Body of pancreas (tissue), 4 donors: Measurements from ENCODE around the gene SAMHD1. TPM values are rescaled to one million over a fixed set of nuclear protein-coding genes. Genes with fewer than 3 reads are reported as not detected.
A peak's percentile ranks its signal among the peaks of the same experiment; 100 is the strongest.
"Not testable (repeated sequence)": the region's sequence is repeated elsewhere in the genome, so short reads cannot be mapped to it uniquely, and the experiment has no call there.

Source experiments
- ATAC-seq: fragments of 150-250 bp; one replicate; pipeline ENCODE4 v1.9.1; 2016
- DNase-seq, 4 donors: peaks; one replicate each; pipeline ENCODE4 v3.0.0-alpha.2; 2019
- H3K27ac ChIP-seq, 4 donors: fragments of 200-600 bp; sonication (generic); 1 replicate in 3 of 4; 2 replicates in 1 of 4; pipeline versions ENCODE4 v1.5.1 to v1.6.1; 2016 to 2019; ENCODE audit warnings: mild to moderate bottlenecking in 1 of 4, mixed read lengths in 1 of 4, moderate library complexity in 1 of 4
- H3K27me3 ChIP-seq, 2 donors: fragments of 200-600 bp; sonication (generic); one replicate each; pipeline ENCODE4 v1.6.0; 2016; ENCODE audit warnings: mild to moderate bottlenecking in 1 of 2
- H3K36me3 ChIP-seq, 2 donors: fragments of 200-600 bp; sonication (generic); replicated peaks in 1 of 2; 2 replicates each; pipeline ENCODE4 v1.5.1; 2016; ENCODE audit warnings: low read depth in 2 of 2; ENCODE audit not compliant: insufficient read depth in 1 of 2
- H3K4me1 ChIP-seq: fragments of 200-600 bp; sonication (generic); one replicate; pipeline ENCODE4 v1.6.0; 2016
- H3K4me3 ChIP-seq, 2 donors: fragments of 200-600 bp; sonication (generic); 1 replicate in 1 of 2; 2 replicates in 1 of 2; pipeline ENCODE4 v1.5.1; 2016 to 2019
- H3K9me3 ChIP-seq, 3 donors: fragments of 200-600 bp; sonication (generic); 1 replicate in 2 of 3; 2 replicates in 1 of 3; pipeline ENCODE4 v1.5.1; 2016
- POLR2A ChIP-seq, 3 donors: fragments of 450-650 bp; IDR thresholded peaks; one replicate each; pipeline ENCODE4 v1.6.1; 2016; ENCODE audit warnings: antibody characterized with exemption in 3 of 3, mild to moderate bottlenecking in 2 of 3
- WGBS, 2 donors: methylation state at CpG; one replicate each; pipeline ENCODE4 v1.1.5; 2017; 5-methylcytosine and 5-hydroxymethylcytosine counted together
- intact Hi-C: fragments of 100-400 bp; cut with DNase I; formaldehyde crosslinking; loops from one replicate; pipeline ENCODE4 v1.15.1; 2023
- total RNA-seq, 2 donors: library from RNA; depleted of rRNA; stranded (reverse); fragments of >200 nt; gene quantifications; one replicate each; pipeline ENCODE4 v1.1.0, GENCODE V29; 2016
- TF ChIP-seq, protein P1 (sequence below), 7 experiments: fragments of 450-650 bp in 4 of 7; fragments of 200-600 bp in 3 of 7; sonication (generic) in 3 of 7; IDR thresholded peaks; one replicate each; pipeline ENCODE4 v1.5.1; 2016 to 2019; ENCODE audit warnings: antibody characterized with exemption in 7 of 7

Gene SAMHD1
- total RNA-seq, 2 donors from 2014 or later = 87.7 to 116 TPM

DNA sequence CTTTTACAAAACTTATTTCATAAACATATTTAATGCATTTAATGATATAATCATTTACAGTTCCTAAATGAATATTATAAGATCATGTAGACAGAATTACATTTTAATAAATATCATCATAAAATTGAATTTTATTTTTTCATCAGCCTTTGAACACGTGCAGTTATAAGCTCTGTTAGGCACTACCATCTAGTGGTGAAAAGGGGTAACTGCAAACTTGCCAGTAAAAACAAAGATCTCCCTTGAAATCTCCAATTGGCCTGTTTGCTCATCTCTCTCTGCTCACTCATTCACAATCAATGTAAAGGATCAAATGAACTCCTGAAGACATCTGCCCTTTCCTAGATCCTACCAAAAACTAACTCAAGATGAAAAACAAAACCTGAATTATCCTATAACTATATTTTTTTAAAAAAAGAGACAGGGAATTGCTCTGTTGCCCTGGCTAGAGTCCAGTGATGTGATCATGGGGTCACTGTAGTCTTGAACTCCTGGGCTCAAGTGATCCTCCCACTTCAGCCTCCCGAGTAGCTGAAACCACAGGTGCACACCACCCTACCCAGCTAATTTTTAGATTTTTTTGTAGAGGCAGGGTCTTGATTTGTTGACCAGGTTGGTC, 31.7 kb downstream of the SAMHD1 start:
- no peak for TF ChIP-seq POLR2A (IDR thresholded peaks at IDR 0.05)
- TF ChIP-seq, protein P1, sequence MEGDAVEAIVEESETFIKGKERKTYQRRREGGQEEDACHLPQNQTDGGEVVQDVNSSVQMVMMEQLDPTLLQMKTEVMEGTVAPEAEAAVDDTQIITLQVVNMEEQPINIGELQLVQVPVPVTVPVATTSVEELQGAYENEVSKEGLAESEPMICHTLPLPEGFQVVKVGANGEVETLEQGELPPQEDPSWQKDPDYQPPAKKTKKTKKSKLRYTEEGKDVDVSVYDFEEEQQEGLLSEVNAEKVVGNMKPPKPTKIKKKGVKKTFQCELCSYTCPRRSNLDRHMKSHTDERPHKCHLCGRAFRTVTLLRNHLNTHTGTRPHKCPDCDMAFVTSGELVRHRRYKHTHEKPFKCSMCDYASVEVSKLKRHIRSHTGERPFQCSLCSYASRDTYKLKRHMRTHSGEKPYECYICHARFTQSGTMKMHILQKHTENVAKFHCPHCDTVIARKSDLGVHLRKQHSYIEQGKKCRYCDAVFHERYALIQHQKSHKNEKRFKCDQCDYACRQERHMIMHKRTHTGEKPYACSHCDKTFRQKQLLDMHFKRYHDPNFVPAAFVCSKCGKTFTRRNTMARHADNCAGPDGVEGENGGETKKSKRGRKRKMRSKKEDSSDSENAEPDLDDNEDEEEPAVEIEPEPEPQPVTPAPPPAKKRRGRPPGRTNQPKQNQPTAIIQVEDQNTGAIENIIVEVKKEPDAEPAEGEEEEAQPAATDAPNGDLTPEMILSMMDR (IDR thresholded peaks at IDR 0.05) = peak; percentile 62 to 93 (median 74)
- ATAC-seq = peak; percentile 50
- no peaks in the 10 kb centered on the region for H3K4me1 ChIP-seq
- H3K27ac ChIP-seq = no peak overlapping the region
- WGBS, 2 donors = 5 to 16% methylated on average over 2 of the region's 2 CpGs
- intact Hi-C loops = no loop called here
- H3K36me3 ChIP-seq = peaks cover 6 to 24% of the 10 kb centered on the region in 2 donors
- no peak overlapping the region for H3K4me3 ChIP-seq
- H3K9me3 ChIP-seq = no peaks in the 10 kb centered on the region
- no peaks in the 10 kb centered on the region for H3K27me3 ChIP-seq
- DNase-seq = peak in 1 of 4 donors; percentile 42

DNA sequence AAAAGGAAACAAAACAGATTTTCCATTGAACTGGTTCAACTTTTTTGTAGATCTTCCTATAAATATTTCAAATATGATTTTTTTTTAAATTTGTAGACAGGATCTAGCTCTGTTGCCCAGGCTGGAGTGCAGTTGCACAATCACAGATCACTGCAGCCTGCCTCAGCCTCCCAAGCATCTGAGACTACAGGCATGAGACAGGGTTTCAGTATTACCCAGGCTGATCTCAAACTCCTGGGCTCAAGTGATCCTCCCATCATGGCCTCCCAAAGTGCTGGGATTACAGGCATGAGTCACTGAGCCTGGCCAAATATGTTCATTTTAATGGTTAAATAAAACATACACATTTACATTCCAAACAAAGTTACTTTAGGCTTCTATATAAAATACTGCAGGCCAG, 33.6 kb downstream of the SAMHD1 start:
- ATAC-seq = no peak
- H3K27me3 ChIP-seq = no peaks in the 10 kb centered on the region
- no peaks in the 10 kb centered on the region for H3K4me1 ChIP-seq
- no peak overlapping the region for H3K4me3 ChIP-seq
- TF ChIP-seq POLR2A (IDR thresholded peaks at IDR 0.05) = no peak
- TF ChIP-seq, protein P1 (IDR thresholded peaks at IDR 0.05) = no peak
- no peaks in the 10 kb centered on the region for H3K9me3 ChIP-seq
- intact Hi-C loops = no loop called here
- peaks cover 17 to 31% of the 10 kb centered on the region in 2 donors for H3K36me3 ChIP-seq
- H3K27ac ChIP-seq = no peak overlapping the region
- no peak for DNase-seq

DNA sequence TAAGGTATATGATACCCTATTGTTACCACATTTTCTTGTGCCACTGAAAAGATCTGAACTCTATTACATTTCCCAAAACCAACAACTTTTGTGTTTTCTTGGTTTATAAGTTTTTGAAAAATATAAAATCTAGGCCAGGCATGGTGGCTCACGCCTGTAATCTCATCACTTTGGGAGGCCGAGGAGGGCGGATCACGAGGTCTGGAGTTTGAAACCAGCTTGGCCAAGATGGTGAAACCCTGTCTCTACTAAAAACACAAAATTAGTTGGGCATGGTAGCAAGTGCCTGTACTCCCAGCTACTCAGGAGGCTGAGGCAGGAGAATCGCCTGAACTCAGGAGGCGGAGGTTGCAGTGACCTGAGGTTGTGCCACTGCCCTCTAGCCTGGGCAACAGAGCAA, 34.3 kb downstream of the SAMHD1 start:
- TF ChIP-seq, protein P1 (IDR thresholded peaks at IDR 0.05) = no peak
- TF ChIP-seq POLR2A (IDR thresholded peaks at IDR 0.05) = no peak
- 97% methylated on average over 6 of the region's 6 CpGs for WGBS, 2 donors
- Histone ChIP-seq H3K4me3 (no peak overlapping the region), H3K4me1 (no peaks in the 10 kb centered on the region), H3K36me3 (peaks cover 18 to 33% of the 10 kb centered on the region in 2 donors), H3K27ac (no peak overlapping the region), H3K27me3 (no peaks in the 10 kb centered on the region), H3K9me3 (no peaks in the 10 kb centered on the region)
- no peak for ATAC-seq
- intact Hi-C loops = no loop called here
- DNase-seq = no peak

DNA sequence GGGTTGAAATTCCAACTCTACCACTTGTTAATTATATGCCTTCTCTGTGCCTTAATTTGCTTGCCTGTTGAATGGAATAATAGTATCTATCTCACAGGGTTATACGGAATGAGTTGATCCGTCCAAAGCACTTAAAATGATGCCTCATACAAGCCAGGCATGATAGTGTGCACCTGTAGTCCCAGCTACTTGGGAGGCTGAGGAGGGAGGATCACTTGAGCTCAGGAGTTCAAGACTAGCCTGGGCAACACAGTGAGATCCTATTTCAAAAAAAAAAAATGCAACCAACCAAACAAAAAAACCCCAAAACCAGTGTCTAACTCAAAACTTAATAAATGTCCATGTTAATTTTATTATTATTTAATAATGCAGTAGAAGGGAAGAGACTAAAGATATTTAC, 35.3 kb downstream of the SAMHD1 start:
- no peaks in the 10 kb centered on the region for H3K9me3 ChIP-seq
- ATAC-seq = no peak
- H3K27ac ChIP-seq = no peak overlapping the region
- H3K4me3 ChIP-seq = no peak overlapping the region
- TF ChIP-seq, protein P1 (IDR thresholded peaks at IDR 0.05) = no peak
- TF ChIP-seq POLR2A (IDR thresholded peaks at IDR 0.05) = no peak
- H3K27me3 ChIP-seq = no peaks in the 10 kb centered on the region
- WGBS, 2 donors = 92 to 96% methylated on average over 2 of the region's 2 CpGs
- H3K36me3 ChIP-seq = peaks cover 24 to 41% of the 10 kb centered on the region in 2 donors
- intact Hi-C loops = no loop called here
- DNase-seq = no peak
- H3K4me1 ChIP-seq = no peaks in the 10 kb centered on the region

DNA sequence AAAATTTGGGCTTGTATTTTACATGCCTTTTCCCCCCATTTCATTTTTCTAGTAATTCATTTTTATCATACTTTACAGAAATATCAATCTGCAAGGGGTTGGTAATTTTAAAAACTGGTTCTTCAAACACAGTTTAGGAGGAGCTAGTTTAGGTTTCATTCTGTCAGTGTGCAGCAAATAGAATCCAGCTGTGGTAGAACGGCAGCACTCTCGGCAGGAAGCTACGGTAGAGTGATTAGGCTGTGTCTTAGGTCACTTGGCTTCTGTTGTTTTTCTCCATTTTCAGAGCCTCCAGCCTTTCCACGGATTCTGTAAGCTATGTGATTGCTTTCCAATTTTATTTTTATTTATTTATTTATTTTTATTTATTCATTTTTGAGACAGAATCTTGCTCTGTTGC, 42.9 kb downstream of the SAMHD1 start:
- H3K4me3 ChIP-seq = no peak overlapping the region
- WGBS, 2 donors = 81 to 91% methylated on average over 4 of the region's 4 CpGs
- DNase-seq (no peak), ATAC-seq (no peak)
- TF ChIP-seq, protein P1 (IDR thresholded peaks at IDR 0.05) = no peak
- no peak for TF ChIP-seq POLR2A (IDR thresholded peaks at IDR 0.05)
- no peaks in the 10 kb centered on the region for H3K4me1 ChIP-seq
- intact Hi-C loops = no loop called here
- no peaks in the 10 kb centered on the region for H3K27me3 ChIP-seq
- peaks cover 15 to 39% of the 10 kb centered on the region in 2 donors for H3K36me3 ChIP-seq
- H3K9me3 ChIP-seq = no peaks in the 10 kb centered on the region
- no peak overlapping the region for H3K27ac ChIP-seq

DNA sequence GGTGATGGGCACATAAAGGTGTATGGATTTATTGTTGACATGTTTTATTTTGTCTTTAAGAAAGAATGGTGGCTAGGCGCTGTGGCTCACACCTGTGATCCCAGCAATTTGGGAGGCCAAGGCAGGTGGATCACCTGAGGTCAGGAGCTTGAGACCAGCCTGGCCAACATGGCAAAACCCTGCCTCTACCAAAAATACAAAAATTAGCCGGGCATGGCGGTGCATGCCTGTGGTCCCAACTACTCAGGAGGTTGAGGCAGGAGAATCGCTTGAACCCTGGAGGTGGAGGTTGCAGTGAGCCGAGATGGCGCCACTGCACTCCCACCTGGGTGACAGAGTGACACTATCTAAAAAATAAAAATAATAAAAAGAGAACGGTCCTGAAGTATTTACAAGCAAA, 45.4 kb downstream of the SAMHD1 start:
- H3K36me3 ChIP-seq = peaks cover 18 to 46% of the 10 kb centered on the region in 2 donors
- WGBS, 2 donors = 91 to 95% methylated on average over 7 of the region's 7 CpGs
- H3K27me3 ChIP-seq, H3K9me3 ChIP-seq, DNase-seq, H3K4me1 ChIP-seq, H3K4me3 ChIP-seq, intact Hi-C loops, ATAC-seq, H3K27ac ChIP-seq: not testable (repeated sequence)

DNA sequence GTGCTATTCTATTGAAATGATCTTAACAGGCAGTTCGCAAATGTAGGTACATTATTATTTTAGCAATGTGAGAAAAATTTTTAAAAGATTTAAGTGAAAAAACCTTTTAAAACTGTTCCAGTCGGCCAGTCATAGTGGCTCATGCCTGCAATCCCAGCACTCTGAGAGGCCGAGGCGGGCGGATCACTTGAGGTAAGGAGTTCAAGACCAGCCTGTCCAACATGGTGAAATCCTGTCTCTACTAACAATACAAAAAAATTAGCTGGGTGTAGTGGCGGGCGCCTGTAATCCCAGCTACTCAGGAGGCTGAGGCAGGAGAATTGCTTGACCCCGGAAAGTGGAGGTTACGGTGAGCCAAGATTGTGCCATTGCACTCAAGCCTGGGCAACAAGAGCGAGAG, 45.9 kb downstream of the SAMHD1 start:
- H3K4me3 ChIP-seq, H3K27me3 ChIP-seq, ATAC-seq, intact Hi-C loops, DNase-seq, H3K4me1 ChIP-seq, H3K27ac ChIP-seq, H3K9me3 ChIP-seq: not testable (repeated sequence)
- WGBS, 2 donors = 94 to 96% methylated on average over 10 of the region's 10 CpGs
- peaks cover 18 to 45% of the 10 kb centered on the region in 2 donors for H3K36me3 ChIP-seq
